Osteoblast (primary cell): ENCODE results near the gene ALG6. TPM values are rescaled to one million over a fixed set of nuclear protein-coding genes. Genes with fewer than 3 reads are reported as not detected.

Source experiments
- DNase-seq: peaks from one replicate; pipeline ENCODE4 v3.0.0; 2011; ENCODE audit warnings: low spot score, mixed read lengths; ENCODE audit not compliant: insufficient read length; ENCODE audit errors: missing footprints
- H2AFZ ChIP-seq: 2 replicates; pipeline ENCODE4 v1.6.0; 2011; ENCODE audit warnings: mild to moderate bottlenecking, low read length
- H3K27ac ChIP-seq: 2 replicates; pipeline ENCODE4 v1.5.1; 2011; ENCODE audit warnings: mild to moderate bottlenecking, low read depth, low read length, moderate library complexity
- H3K27me3 ChIP-seq: 2 replicates; pipeline ENCODE4 v1.6.0; 2012; ENCODE audit warnings: mild to moderate bottlenecking, control low read depth, inconsistent platforms, low read length, moderate library complexity; ENCODE audit not compliant: insufficient read depth
- H3K36me3 ChIP-seq: 2 replicates; pipeline ENCODE4 v1.5.1; 2011; ENCODE audit warnings: mild to moderate bottlenecking, low read length, control low read depth, moderate library complexity; ENCODE audit not compliant: insufficient read depth
- H3K4me1 ChIP-seq: 2 replicates; pipeline ENCODE4 v1.5.1; 2011; ENCODE audit warnings: mild to moderate bottlenecking, low read length, control low read depth, moderate library complexity; ENCODE audit not compliant: insufficient read depth
- H3K4me2 ChIP-seq: 2 replicates; pipeline ENCODE4 v1.6.0; 2011; ENCODE audit warnings: mild to moderate bottlenecking, low read length; ENCODE audit not compliant: insufficient read depth
- H3K4me3 ChIP-seq: fragments of 200-600 bp; sonication (generic); 3 replicates; pipeline ENCODE4 v1.5.1; 2012; ENCODE audit warnings: mild to moderate bottlenecking, low read length, inconsistent platforms; ENCODE audit not compliant: insufficient read depth
- H3K79me2 ChIP-seq: 2 replicates; pipeline ENCODE4 v1.6.0; 2012; ENCODE audit warnings: mild to moderate bottlenecking, low read length, control low read depth, inconsistent platforms; ENCODE audit not compliant: insufficient read depth
- H3K9me3 ChIP-seq: 2 replicates; pipeline ENCODE4 v1.5.1; 2011; ENCODE audit warnings: low read depth, low read length, control low read depth
- H4K20me1 ChIP-seq: 2 replicates; pipeline ENCODE4 v1.6.0; 2012; ENCODE audit warnings: mild to moderate bottlenecking, low read length, control low read depth; ENCODE audit not compliant: insufficient read depth
- CTCF ChIP-seq: IDR thresholded peaks from 2 replicates; pipeline ENCODE4 v1.5.1; 2011; ENCODE audit warnings: mild to moderate bottlenecking, low read depth, low read length, moderate library complexity; ENCODE audit errors: extremely low read depth
- total RNA-seq: library from RNA; depleted of rRNA; stranded (reverse); fragments of >200 nt; gene quantifications from 2 replicates; pipeline ENCODE4 v1.2.3, GENCODE V29; 2012

The ALG6 gene
- total RNA-seq, 1 donor: 8.3 TPM

- H3K4me1 ChIP-seq: no peaks in the 10 kb centered on the region
- H3K9me3 ChIP-seq: no peaks in the 10 kb centered on the region
- TF ChIP-seq CTCF: no peak
- H3K4me2 ChIP-seq: peak overlapping the region; percentile 87
- H3K79me2 ChIP-seq: no peaks in the 10 kb centered on the region
- no peaks in the 10 kb centered on the region for H4K20me1 ChIP-seq
- peak overlapping the region; percentile 92 for H3K4me3 ChIP-seq
- no peaks in the 10 kb centered on the region for H3K27me3 ChIP-seq
- no peak for DNase-seq
- peak overlapping the region; percentile 99 for H2AFZ ChIP-seq
- no peak overlapping the region for H3K27ac ChIP-seq
- H3K36me3 ChIP-seq: peaks cover 5% of the 10 kb centered on the region
Observed at GRCh38 chr1:63366908-63367214, 566 bp upstream of the ALG6 start.

- DNase-seq: peak; percentile 65
- Histone ChIP-seq H3K27me3 (no peaks in the 10 kb centered on the region), H3K27ac (peak overlapping the region; percentile 59), H2AFZ (peak overlapping the region; percentile 97), H4K20me1 (no peaks in the 10 kb centered on the region), H3K79me2 (no peaks in the 10 kb centered on the region), H3K9me3 (no peaks in the 10 kb centered on the region), H3K4me3 (peak overlapping the region; percentile 92), H3K4me1 (no peaks in the 10 kb centered on the region), H3K36me3 (peaks cover 5% of the 10 kb centered on the region), H3K4me2 (peak overlapping the region; percentile 87)
- no peak for TF ChIP-seq CTCF
Observed at GRCh38 chr1:63368131-63368530, 704 bp downstream of the ALG6 start.

GRCh38 chr1:63379583-63379982 lies 12.2 kb downstream of the ALG6 start:
- Histone ChIP-seq H4K20me1 (no peaks in the 10 kb centered on the region), H2AFZ (no peak overlapping the region), H3K4me2 (no peak overlapping the region), H3K4me3 (no peak overlapping the region), H3K4me1 (no peaks in the 10 kb centered on the region), H3K79me2 (no peaks in the 10 kb centered on the region), H3K9me3 (no peaks in the 10 kb centered on the region), H3K27me3 (no peaks in the 10 kb centered on the region), H3K27ac (no peak overlapping the region), H3K36me3 (no peaks in the 10 kb centered on the region)
- no peak for DNase-seq
- TF ChIP-seq CTCF: no peak

GRCh38 chr1:63381741-63382140 lies 14.3 kb downstream of the ALG6 start:
- Histone ChIP-seq H3K9me3 (no peaks in the 10 kb centered on the region), H3K27ac (no peak overlapping the region), H3K4me1 (no peaks in the 10 kb centered on the region), H3K79me2 (no peaks in the 10 kb centered on the region), H4K20me1 (no peaks in the 10 kb centered on the region), H2AFZ (no peak overlapping the region), H3K4me2 (no peak overlapping the region), H3K27me3 (no peaks in the 10 kb centered on the region), H3K4me3 (no peak overlapping the region), H3K36me3 (no peaks in the 10 kb centered on the region)
- DNase-seq: no peak
- no peak for TF ChIP-seq CTCF
